ENCODE measurements around the gene TBC1D3.
A peak's percentile ranks its signal among the peaks of the same experiment; 100 is the strongest.
"Not testable (repeated sequence)": the region's sequence is repeated elsewhere in the genome, so short reads cannot be mapped to it uniquely, and the experiment has no call there.

The TBC1D3 gene

DNA sequence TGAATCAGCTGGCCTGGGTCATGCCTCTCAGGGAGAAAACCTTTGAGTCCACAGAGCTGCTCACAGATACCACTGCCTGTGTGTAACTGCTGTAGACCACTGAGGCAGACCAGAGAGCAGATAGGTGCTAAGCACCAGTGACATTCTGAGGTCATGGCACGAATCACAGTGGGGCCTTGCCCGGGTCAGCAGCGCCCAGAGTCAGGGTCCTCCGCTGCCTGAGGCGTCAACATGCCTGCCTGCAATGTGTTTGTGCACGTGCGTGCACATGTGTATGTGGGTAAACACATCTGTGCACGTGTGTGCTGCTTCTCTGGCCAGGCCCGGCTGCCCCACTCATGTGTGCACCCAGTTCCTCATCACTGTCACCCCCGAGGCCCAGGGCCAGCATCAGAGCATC lies at the start of gene TBC1D3:
Gene TBC1D3 (minus strand): TSS at position 101 of the 400 bp plus-strand sequence. CDS start 1,526 bp downstream, outside the sequence.
- intact Hi-C loops (cut with DNase I); DNase-seq: not testable (repeated sequence)

DNA sequence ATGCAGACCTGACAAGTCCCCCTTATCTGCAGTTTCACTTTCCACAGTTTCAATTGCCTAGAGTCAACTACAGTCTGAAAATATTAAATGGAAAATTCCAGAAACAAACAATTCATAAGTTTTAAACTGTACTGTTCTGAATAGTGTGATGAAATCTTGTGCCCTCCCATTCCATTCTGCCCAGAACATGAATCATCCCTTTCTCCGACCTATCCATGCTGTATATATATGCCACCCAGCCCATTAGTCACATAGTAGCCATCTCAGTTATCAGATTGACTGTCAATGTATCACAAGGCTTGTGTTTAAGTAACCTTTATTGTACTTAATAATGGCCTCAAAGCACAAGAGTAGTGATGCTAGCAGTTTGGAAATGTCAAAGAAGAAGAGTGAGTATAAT lies 40.4 kb upstream of the TBC1D3 start:
- intact Hi-C loops (cut with DNase I), result not testable (repeated sequence)

DNA sequence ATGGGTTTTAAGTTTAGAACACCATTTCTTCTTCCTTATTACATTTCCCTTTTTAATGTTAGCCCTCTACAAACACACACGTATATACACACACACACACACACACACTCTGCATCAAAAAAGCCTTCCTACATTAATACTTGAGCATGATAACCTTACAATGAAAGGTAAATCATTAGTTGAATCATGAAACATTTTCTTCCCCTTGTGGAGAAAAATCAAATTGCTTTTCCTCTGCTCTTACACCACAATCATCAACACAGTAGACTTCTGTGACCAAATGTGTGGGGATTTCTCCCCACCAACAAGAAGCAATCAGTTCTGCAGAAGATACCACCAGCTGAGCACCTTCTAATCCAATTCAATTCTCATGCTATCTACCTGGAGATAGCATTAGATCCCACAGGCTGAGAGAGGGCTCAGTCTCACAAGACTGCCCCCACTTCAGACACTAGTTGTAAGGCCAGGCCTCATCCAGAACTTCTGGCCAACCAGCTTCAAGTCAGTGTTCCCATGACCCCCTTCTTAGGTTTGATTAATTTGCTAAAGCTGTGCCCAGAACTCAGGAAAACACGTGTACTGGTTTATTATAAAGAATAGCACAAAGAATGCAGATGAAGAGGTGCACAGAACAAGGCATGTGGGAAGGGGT lies 33.6 kb upstream of the TBC1D3 start:
- DNase-seq; intact Hi-C loops (cut with DNase I): not testable (repeated sequence)

More for the DNA sequence above, 40.4 kb upstream of the TBC1D3 start:
- not testable (repeated sequence) for DNase-seq

DNA sequence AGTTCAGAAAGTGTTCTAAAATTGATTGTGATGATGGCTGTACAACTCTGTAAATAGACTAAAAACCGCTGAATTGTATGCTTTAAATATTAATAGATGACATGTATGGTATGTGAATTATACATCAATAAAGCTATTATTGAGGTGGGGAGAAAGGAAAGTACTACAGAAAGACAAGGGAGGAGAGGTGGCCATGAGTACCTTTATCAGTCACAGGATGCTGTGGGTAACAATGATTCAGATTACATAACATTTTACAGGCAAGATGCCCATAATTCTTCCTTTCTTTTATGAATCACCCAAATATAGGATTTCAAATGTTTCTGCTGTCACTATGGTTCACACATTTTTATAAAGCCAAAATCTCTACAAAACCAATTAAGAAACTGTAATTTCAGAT lies 28.5 kb upstream of the TBC1D3 start:
- DNase-seq; intact Hi-C loops (cut with DNase I): not testable (repeated sequence)

DNA sequence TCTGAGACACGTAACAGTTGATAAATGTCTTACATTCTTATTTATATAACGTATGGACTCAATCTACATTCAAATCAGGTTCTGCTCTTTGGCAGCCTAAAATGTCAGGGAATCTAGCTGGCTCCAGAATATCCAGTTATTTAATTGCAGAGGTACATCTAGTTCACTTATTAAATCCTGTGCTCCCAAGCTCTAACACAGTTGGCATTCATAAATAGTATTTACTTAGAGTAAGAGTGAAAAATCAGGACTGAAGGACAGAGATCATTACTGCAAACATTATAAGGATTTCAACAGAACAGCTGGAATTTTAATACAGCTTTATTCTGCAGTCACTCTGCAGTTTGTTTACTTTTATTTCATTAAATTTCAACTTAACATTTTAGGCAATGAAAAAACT lies 7.9 kb upstream of the TBC1D3 start:
- DNase-seq; intact Hi-C loops (cut with DNase I): not testable (repeated sequence)

DNA sequence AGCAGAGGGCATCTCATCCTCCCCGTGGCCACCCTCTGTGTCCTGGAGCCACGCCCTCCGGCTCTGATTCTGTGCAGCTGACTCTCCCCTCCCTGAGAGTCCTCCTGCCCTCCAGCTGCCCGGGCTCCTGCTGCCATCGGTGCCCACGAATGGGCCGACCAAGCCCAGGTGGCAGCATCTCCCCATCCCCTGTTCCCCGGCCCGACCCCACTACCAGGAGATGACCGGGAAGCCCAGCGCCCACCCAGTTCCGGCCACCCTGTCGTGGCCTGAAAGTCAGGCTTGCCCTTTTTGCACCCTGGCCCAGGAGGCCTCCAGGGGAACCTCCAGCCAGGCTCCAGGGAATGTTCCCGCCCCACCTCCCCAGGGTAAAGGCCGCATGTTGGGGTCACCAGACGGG lies 57.5 kb downstream of the TBC1D3 start:
- DNase-seq, result peak in 6 of 10 donors; percentile 3 to 87 (median 34)
- intact Hi-C loops (cut with DNase I), result not testable (repeated sequence)
